ENCODE results near the gene LRRC56.

LRRC56 gene

DNA sequence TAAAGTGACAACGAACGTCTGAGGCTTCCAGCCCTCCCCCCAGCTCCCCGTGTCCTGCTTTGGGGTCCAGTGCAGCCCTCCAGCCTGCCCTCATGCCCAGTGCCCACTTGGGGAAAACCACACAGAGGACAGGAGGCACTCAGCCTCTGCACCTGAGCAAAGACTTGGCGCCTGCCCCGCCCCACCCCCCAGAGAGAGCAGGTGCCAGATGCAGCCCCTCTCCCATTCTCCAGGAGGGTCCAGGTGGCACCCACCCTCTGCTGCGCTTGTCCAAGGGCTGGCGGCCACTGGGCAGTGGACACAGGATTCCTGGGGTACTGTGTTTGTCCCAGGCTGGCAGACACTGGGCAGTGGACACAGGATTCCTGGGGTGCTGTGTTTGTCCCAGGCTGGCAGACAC is 46.0 kb upstream of the LRRC56 start:
- no peak overlapping the region for H3K27ac ChIP-seq (replicated peaks; ENCODE audit: low read length)

GRCh38 chr11:492427-493226 is 44.7 kb upstream of the LRRC56 start:
- no peak overlapping the region for H3K9ac ChIP-seq (ENCODE audit: low read depth, low read length, poor library complexity)
- no peaks in the 10 kb centered on the region for H3K27me3 ChIP-seq (ENCODE audit: control insufficient read depth in 3 of 3, insufficient read depth in 3 of 3, low read depth in 1 of 3, low read length in 3 of 3)
- H3K4me2 ChIP-seq (ENCODE audit: insufficient read depth, low read length, poor library complexity, severe bottlenecking): no peak overlapping the region
- no CpG with 5 or more reads among the region's 32 CpGs for WGBS, 2 donors (ENCODE audit: extremely low coverage in 2 of 2, insufficient read length in 2 of 2, insufficient replicate concordance in 1 of 2)
- no peak overlapping the region for H4K91ac ChIP-seq (ENCODE audit: low read depth, low read length, poor library complexity)
- no peak overlapping the region for H3K27ac ChIP-seq (replicated peaks; ENCODE audit: low read length)
- peak overlapping the region; percentile 92 for H4K8ac ChIP-seq (ENCODE audit: low read depth, low read length)
- H3K4me3 ChIP-seq (ENCODE audit: low read length in 2 of 2): no peak overlapping the region
- H3K79me1 ChIP-seq (ENCODE audit: low read depth, low read length): peaks cover 1% of the 10 kb centered on the region
- H3K18ac ChIP-seq (ENCODE audit: low read length): no peak overlapping the region
- peak overlapping the region; percentile 75 for H2BK5ac ChIP-seq (ENCODE audit: low read length)
- H2BK12ac ChIP-seq (ENCODE audit: low read length): no peak overlapping the region
- peaks cover 0 to 11% of the 10 kb centered on the region in 2 donors for H3K9me3 ChIP-seq (replicated peaks in 1 of 2; ENCODE audit: control insufficient read depth in 2 of 2, insufficient read depth in 1 of 2, low read depth in 1 of 2, low read length in 2 of 2)
- no peak for DNase-seq (ENCODE audit: low spot score)
- H2AK5ac ChIP-seq (ENCODE audit: low read depth, low read length): no peak overlapping the region
- H3K4ac ChIP-seq (ENCODE audit: low read length): no peak overlapping the region
- H3K14ac ChIP-seq (ENCODE audit: low read length): peak overlapping the region; percentile 8
- H3K4me1 ChIP-seq (ENCODE audit: control insufficient read depth in 2 of 2, insufficient read depth in 1 of 2, low read depth in 1 of 2, low read length in 2 of 2): no peaks in the 10 kb centered on the region
- no peak overlapping the region for H2BK15ac ChIP-seq (ENCODE audit: low read length)
- H3K23ac ChIP-seq (ENCODE audit: low read depth, low read length, poor library complexity): no peak overlapping the region
- H2AFZ ChIP-seq (ENCODE audit: low read length): no peak overlapping the region
- peaks cover 36 to 64% of the 10 kb centered on the region in 2 donors for H3K36me3 ChIP-seq (replicated peaks in 1 of 2; ENCODE audit: control insufficient read depth in 2 of 2, insufficient read depth in 2 of 2, low read length in 2 of 2)
- no peak overlapping the region for H2BK120ac ChIP-seq (ENCODE audit: low read depth, low read length)

More for the DNA sequence above, 46.0 kb upstream of the LRRC56 start:
- no peak overlapping the region for H3K4me3 ChIP-seq (ENCODE audit: low read length in 2 of 2)
- no peak overlapping the region for H4K8ac ChIP-seq (ENCODE audit: low read depth, low read length)
- no peak overlapping the region for H2AFZ ChIP-seq (ENCODE audit: low read length)
- no peaks in the 10 kb centered on the region for H3K4me1 ChIP-seq (ENCODE audit: control insufficient read depth in 2 of 2, insufficient read depth in 1 of 2, low read depth in 1 of 2, low read length in 2 of 2)
- H3K23ac ChIP-seq (ENCODE audit: low read depth, low read length, poor library complexity): no peak overlapping the region
- no peak overlapping the region for H3K4me2 ChIP-seq (ENCODE audit: insufficient read depth, low read length, poor library complexity, severe bottlenecking)
- no peaks in the 10 kb centered on the region for H3K27me3 ChIP-seq (ENCODE audit: control insufficient read depth in 3 of 3, insufficient read depth in 3 of 3, low read depth in 1 of 3, low read length in 3 of 3)
- no peak overlapping the region for H2BK120ac ChIP-seq (ENCODE audit: low read depth, low read length)
- no peak overlapping the region for H4K91ac ChIP-seq (ENCODE audit: low read depth, low read length, poor library complexity)
- H3K18ac ChIP-seq (ENCODE audit: low read length): no peak overlapping the region
- no peaks in the 10 kb centered on the region for H3K9me3 ChIP-seq (replicated peaks in 1 of 2; ENCODE audit: control insufficient read depth in 2 of 2, insufficient read depth in 1 of 2, low read depth in 1 of 2, low read length in 2 of 2)
- no peak overlapping the region for H2BK15ac ChIP-seq (ENCODE audit: low read length)
- H3K14ac ChIP-seq (ENCODE audit: low read length): no peak overlapping the region
- H3K4ac ChIP-seq (ENCODE audit: low read length): no peak overlapping the region
- H3K36me3 ChIP-seq (replicated peaks in 1 of 2; ENCODE audit: control insufficient read depth in 2 of 2, insufficient read depth in 2 of 2, low read length in 2 of 2): peaks cover 25 to 55% of the 10 kb centered on the region in 2 donors
- no peak overlapping the region for H2BK12ac ChIP-seq (ENCODE audit: low read length)
- no peak overlapping the region for H3K9ac ChIP-seq (ENCODE audit: low read depth, low read length, poor library complexity)
- WGBS, 2 donors (ENCODE audit: extremely low coverage in 2 of 2, insufficient read length in 2 of 2, insufficient replicate concordance in 1 of 2): no CpG with 5 or more reads among the region's 7 CpGs
- H2BK5ac ChIP-seq (ENCODE audit: low read length): no peak overlapping the region
- peaks cover 7% of the 10 kb centered on the region for H3K79me1 ChIP-seq (ENCODE audit: low read depth, low read length)
- no peak overlapping the region for H2AK5ac ChIP-seq (ENCODE audit: low read depth, low read length)
- DNase-seq (ENCODE audit: low spot score): no peak

- Histone ChIP-seq H3K27me3 (ENCODE audit: control insufficient read depth in 3 of 3, insufficient read depth in 3 of 3, low read depth in 1 of 3, low read length in 3 of 3) (no peaks in the 10 kb centered on the region), H2BK15ac (ENCODE audit: low read length) (no peak overlapping the region), H2BK120ac (ENCODE audit: low read depth, low read length) (peak overlapping the region; percentile 41), H3K9me3 (replicated peaks in 1 of 2; ENCODE audit: control insufficient read depth in 2 of 2, insufficient read depth in 1 of 2, low read depth in 1 of 2, low read length in 2 of 2) (peaks cover 0 to 17% of the 10 kb centered on the region in 2 donors), H3K18ac (ENCODE audit: low read length) (peak overlapping the region; percentile 57), H3K23ac (ENCODE audit: low read depth, low read length, poor library complexity) (peak overlapping the region; percentile 16), H4K91ac (ENCODE audit: low read depth, low read length, poor library complexity) (no peak overlapping the region), H3K4ac (ENCODE audit: low read length) (peak overlapping the region; percentile 76), H3K4me1 (ENCODE audit: control insufficient read depth in 2 of 2, insufficient read depth in 1 of 2, low read depth in 1 of 2, low read length in 2 of 2) (no peaks in the 10 kb centered on the region), H2AFZ (ENCODE audit: low read length) (no peak overlapping the region), H2BK5ac (ENCODE audit: low read length) (peak overlapping the region; percentile 53), H3K27ac (replicated peaks; ENCODE audit: low read length) (no peak overlapping the region), H4K8ac (ENCODE audit: low read depth, low read length) (no peak overlapping the region), H3K9ac (ENCODE audit: low read depth, low read length, poor library complexity) (no peak overlapping the region), H3K36me3 (replicated peaks in 1 of 2; ENCODE audit: control insufficient read depth in 2 of 2, insufficient read depth in 2 of 2, low read length in 2 of 2) (peaks cover 57 to 82% of the 10 kb centered on the region in 2 donors), H3K79me1 (ENCODE audit: low read depth, low read length) (peaks cover 12% of the 10 kb centered on the region), H2BK12ac (ENCODE audit: low read length) (no peak overlapping the region), H3K14ac (ENCODE audit: low read length) (no peak overlapping the region), H3K4me3 (ENCODE audit: low read length in 2 of 2) (no peak overlapping the region), H3K4me2 (ENCODE audit: insufficient read depth, low read length, poor library complexity, severe bottlenecking) (no peak overlapping the region), H2AK5ac (ENCODE audit: low read depth, low read length) (no peak overlapping the region)
- no peak for DNase-seq (ENCODE audit: low spot score)
- WGBS, 2 donors (ENCODE audit: extremely low coverage in 2 of 2, insufficient read length in 2 of 2, insufficient replicate concordance in 1 of 2): no CpG with 5 or more reads among the region's 37 CpGs
Observed at GRCh38 chr11:494761-495536, 42.4 kb upstream of the LRRC56 start.

DNA sequence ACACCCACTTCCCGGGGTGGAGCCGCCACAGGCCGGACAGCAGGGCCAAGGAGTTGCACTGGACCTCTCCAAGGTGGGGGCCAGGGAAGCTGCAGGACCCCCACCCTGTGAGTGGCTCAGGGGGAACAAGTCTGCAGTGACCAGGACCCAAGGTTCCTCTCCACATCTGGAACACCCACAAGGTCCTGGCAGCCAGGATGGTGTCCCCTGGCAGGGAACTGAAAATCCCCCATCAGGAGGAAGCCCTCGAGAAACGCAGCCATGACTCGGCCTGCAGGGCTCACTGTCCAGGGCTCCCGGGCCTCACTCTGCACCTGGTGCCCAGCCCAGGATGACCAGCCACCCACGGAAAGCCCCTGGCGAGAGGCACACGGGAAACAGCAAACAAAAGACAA is 41.8 kb upstream of the LRRC56 start:
- H2AK5ac ChIP-seq (ENCODE audit: low read depth, low read length): no peak overlapping the region
- WGBS, 2 donors (ENCODE audit: extremely low coverage in 2 of 2, insufficient read length in 2 of 2, insufficient replicate concordance in 1 of 2): no CpG with 5 or more reads among the region's 10 CpGs
- H3K4me3 ChIP-seq (ENCODE audit: low read length in 2 of 2): no peak overlapping the region
- no peak overlapping the region for H2BK12ac ChIP-seq (ENCODE audit: low read length)
- H3K27ac ChIP-seq (replicated peaks; ENCODE audit: low read length): no peak overlapping the region
- H4K91ac ChIP-seq (ENCODE audit: low read depth, low read length, poor library complexity): no peak overlapping the region
- H2BK120ac ChIP-seq (ENCODE audit: low read depth, low read length): peak overlapping the region; percentile 41
- no peaks in the 10 kb centered on the region for H3K4me1 ChIP-seq (ENCODE audit: control insufficient read depth in 2 of 2, insufficient read depth in 1 of 2, low read depth in 1 of 2, low read length in 2 of 2)
- H2AFZ ChIP-seq (ENCODE audit: low read length): no peak overlapping the region
- H3K9me3 ChIP-seq (replicated peaks in 1 of 2; ENCODE audit: control insufficient read depth in 2 of 2, insufficient read depth in 1 of 2, low read depth in 1 of 2, low read length in 2 of 2): peaks cover 0 to 17% of the 10 kb centered on the region in 2 donors
- H3K79me1 ChIP-seq (ENCODE audit: low read depth, low read length): peaks cover 12% of the 10 kb centered on the region
- H2BK5ac ChIP-seq (ENCODE audit: low read length): no peak overlapping the region
- H3K9ac ChIP-seq (ENCODE audit: low read depth, low read length, poor library complexity): no peak overlapping the region
- no peak overlapping the region for H4K8ac ChIP-seq (ENCODE audit: low read depth, low read length)
- H3K36me3 ChIP-seq (replicated peaks in 1 of 2; ENCODE audit: control insufficient read depth in 2 of 2, insufficient read depth in 2 of 2, low read length in 2 of 2): peaks cover 59 to 82% of the 10 kb centered on the region in 2 donors
- no peak overlapping the region for H3K14ac ChIP-seq (ENCODE audit: low read length)
- H3K27me3 ChIP-seq (ENCODE audit: control insufficient read depth in 3 of 3, insufficient read depth in 3 of 3, low read depth in 1 of 3, low read length in 3 of 3): no peaks in the 10 kb centered on the region
- H3K18ac ChIP-seq (ENCODE audit: low read length): no peak overlapping the region
- DNase-seq (ENCODE audit: low spot score): no peak
- H3K4me2 ChIP-seq (ENCODE audit: insufficient read depth, low read length, poor library complexity, severe bottlenecking): no peak overlapping the region
- peak overlapping the region; percentile 16 for H3K23ac ChIP-seq (ENCODE audit: low read depth, low read length, poor library complexity)
- no peak overlapping the region for H2BK15ac ChIP-seq (ENCODE audit: low read length)
- H3K4ac ChIP-seq (ENCODE audit: low read length): no peak overlapping the region

Measured in neuronal stem cell (in vitro differentiated cells).